GM12864 (cell line): ENCODE measurements around the gene TES.
"Not testable (repeated sequence)": the region's sequence is repeated elsewhere in the genome, so short reads cannot be mapped to it uniquely, and the experiment has no call there.

ENCODE experiments used
- DNase-seq: peaks from one replicate; pipeline ENCODE4 v3.0.0-alpha.2; 2011; ENCODE audit warnings: low read depth
- H3K4me3 ChIP-seq: 2 replicates; pipeline ENCODE4 v1.5.1; 2011; ENCODE audit warnings: mild to moderate bottlenecking, low read depth, low read length, control low read depth
- TF ChIP-seq, protein P1 (sequence below): IDR thresholded peaks from 2 replicates; pipeline ENCODE4 v1.5.1; 2011; ENCODE audit warnings: low read depth, mild to moderate bottlenecking, moderate library complexity, low read length, control low read depth, inconsistent platforms; ENCODE audit errors: missing control alignments

The TES gene

DNA sequence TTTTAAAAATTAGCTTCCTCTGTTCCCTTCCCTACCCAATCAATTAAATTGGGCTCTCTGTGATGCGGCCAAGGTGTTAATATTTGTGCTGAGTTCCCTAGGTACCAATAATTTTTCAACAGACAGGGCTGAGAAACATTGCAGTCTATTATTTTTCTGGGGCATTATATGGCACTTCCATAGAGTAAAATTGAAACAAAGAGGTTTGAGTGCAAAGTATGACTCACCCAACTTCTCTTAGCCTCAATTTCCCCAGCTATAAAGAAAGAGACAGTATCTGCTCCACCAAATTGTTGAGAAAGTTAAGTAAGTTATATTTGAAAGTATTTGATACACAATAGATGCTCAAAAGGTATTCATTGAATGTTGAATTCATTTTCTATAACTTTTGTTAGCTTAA is 74.9 kb downstream of the TES start:
- TF ChIP-seq, protein P1, sequence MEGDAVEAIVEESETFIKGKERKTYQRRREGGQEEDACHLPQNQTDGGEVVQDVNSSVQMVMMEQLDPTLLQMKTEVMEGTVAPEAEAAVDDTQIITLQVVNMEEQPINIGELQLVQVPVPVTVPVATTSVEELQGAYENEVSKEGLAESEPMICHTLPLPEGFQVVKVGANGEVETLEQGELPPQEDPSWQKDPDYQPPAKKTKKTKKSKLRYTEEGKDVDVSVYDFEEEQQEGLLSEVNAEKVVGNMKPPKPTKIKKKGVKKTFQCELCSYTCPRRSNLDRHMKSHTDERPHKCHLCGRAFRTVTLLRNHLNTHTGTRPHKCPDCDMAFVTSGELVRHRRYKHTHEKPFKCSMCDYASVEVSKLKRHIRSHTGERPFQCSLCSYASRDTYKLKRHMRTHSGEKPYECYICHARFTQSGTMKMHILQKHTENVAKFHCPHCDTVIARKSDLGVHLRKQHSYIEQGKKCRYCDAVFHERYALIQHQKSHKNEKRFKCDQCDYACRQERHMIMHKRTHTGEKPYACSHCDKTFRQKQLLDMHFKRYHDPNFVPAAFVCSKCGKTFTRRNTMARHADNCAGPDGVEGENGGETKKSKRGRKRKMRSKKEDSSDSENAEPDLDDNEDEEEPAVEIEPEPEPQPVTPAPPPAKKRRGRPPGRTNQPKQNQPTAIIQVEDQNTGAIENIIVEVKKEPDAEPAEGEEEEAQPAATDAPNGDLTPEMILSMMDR = no peak
- H3K4me3 ChIP-seq = no peak overlapping the region
- no peak for DNase-seq

DNA sequence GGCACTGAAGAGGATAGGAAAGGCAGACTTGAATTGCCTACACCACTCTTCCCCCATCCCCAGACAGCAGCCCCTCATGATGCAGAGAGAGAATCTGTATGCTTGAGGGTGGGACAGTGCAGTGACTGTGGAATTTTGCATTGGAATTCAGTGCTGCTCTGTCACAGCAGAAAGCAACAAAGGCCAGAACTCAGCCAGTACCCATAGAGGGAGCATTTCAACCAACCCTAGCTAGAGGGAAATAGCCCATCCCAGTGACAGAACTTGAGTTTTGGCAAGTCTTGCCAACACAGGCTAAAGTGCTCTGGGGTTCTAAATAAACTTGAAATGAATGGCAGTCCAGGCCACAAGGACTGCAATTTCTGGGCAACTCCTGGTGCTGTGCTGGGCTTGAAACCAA is 80.4 kb downstream of the TES start:
- DNase-seq = no peak

DNA sequence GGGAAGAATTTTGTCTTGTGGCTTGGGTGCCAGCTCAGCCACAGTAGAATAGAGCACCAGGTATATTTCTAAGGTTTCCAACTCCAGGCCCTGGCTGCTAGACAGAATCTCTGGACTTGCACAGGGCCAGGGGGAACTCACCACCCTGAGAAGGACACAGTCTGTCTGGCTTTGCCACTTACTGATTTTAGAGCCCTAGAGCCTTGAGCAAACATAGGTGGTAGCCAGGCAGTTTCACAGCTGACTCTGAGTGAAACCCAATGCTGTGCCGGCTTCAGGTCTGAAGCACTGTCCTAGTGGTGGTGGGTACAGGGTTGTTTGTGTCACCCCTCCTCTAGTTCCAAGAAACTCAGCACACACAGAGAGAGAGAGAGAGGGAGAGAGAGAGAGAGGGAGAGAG is 81.6 kb downstream of the TES start:
- H3K4me3 ChIP-seq = no peak overlapping the region
- DNase-seq = no peak
- TF ChIP-seq, protein P1 = no peak

More for the DNA sequence above, 80.4 kb downstream of the TES start:
- TF ChIP-seq, protein P1 = no peak
- H3K4me3 ChIP-seq = no peak overlapping the region

DNA sequence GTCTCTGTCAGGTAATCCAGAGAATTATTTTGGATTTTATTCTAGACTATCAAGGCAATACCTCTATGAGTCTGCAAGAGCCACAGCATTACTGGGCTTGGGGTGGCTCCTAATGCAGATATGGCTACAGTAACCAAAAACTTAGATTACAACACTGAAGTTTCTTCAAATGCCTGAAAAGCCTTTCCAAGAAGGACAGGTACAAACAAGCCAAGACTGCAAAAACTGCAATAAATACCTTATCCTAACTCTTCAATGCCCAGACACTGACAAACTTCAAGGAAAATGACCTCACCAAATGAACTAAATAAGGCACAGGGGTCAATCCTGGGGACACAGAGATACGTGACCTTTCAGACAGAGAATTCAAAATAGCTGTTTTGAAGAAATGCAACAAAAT is 82.0 kb downstream of the TES start:
- no peak overlapping the region for H3K4me3 ChIP-seq
- TF ChIP-seq, protein P1 = no peak
- no peak for DNase-seq

DNA sequence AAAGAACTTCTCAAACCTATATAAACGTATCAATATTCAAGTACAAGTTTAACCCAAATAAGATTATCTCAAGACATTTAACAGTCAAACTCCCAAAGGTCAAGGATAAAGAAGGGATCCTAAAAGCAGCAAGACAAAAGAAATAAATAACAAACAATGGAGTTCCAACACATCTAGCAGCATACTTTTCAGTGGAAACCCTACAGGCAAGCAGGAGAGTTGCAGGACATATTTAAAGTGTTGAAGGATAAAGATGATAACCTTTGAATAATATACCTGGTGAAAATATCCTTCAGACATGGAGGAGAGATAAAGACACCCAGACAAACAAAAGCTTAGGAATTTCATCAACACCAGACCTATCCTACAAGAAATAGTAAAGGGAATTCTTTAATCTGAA is 82.8 kb downstream of the TES start:
- no peak for DNase-seq
- H3K4me3 ChIP-seq = no peak overlapping the region
- TF ChIP-seq, protein P1 = peak; percentile 13

DNA sequence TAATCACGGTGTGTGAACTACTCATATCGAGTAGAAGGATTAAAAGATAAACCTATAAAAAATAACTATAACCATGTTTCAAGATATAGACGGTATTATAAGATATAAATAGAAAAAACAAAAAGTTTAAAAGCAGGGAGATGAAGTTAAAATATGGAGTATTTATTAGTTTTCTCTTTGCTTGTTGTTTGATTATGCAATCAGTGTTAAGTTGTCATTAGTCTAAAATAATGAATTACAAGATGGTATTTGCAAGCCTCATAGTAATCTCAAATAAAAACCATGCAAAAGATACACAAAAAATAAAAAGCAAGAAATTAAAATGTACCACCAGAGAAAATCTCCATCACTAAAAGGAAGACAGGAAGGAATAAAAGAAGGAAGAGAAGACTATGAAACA is 83.3 kb downstream of the TES start:
- H3K4me3 ChIP-seq = no peak overlapping the region
- no peak for DNase-seq
- TF ChIP-seq, protein P1 = no peak

DNA sequence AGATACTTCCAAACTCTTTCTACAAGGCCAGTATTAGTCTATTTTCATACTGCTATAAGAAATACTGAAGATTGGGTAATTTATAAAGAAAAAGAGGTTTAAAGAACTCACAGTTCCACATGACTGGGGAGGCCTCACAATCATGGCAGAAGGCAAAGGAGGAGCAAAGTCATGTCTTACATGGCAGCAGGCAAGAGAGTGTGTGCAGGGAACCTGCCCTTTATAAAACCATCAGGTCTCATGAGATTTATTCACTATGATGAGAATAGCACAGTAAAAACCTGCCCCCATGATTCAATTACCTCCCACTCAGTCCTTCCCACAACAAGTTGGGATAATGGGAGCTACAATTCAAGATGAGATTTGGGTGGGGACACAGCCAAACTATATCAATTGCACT is 85.6 kb downstream of the TES start:
- not testable (repeated sequence) for DNase-seq

DNA sequence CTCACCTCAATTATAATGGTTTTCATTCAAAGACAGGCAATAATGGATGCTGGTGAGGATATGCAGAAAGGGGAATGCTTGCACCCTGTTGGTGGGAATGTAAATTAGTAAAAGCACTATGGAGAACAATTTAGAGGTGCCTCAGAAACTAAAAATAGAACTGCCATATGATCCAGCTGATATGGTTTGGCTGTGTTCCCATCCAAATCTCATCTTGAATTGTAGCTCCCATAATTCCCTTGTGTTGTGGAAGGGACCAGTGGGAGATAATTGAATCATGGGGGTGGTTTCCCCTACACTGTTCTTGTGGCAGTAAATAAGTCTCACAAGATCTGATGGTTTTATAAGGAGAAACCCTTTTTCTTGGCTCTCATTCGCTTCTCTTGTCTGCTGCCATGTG is 87.7 kb downstream of the TES start:
- no peak overlapping the region for H3K4me3 ChIP-seq
- TF ChIP-seq, protein P1 = no peak
- no peak for DNase-seq

More for the DNA sequence above, 85.6 kb downstream of the TES start:
- H3K4me3 ChIP-seq = not testable (repeated sequence)
